ENCODE measurements around the gene BEGAIN. TPM values are rescaled to one million over a fixed set of nuclear protein-coding genes. Genes with fewer than 3 reads are reported as not detected.

The BEGAIN gene
- polyA plus RNA-seq, 2 of the 4 experiments (the other 2 are of a cell fraction) = 1.4 to 3.7 TPM

DNA sequence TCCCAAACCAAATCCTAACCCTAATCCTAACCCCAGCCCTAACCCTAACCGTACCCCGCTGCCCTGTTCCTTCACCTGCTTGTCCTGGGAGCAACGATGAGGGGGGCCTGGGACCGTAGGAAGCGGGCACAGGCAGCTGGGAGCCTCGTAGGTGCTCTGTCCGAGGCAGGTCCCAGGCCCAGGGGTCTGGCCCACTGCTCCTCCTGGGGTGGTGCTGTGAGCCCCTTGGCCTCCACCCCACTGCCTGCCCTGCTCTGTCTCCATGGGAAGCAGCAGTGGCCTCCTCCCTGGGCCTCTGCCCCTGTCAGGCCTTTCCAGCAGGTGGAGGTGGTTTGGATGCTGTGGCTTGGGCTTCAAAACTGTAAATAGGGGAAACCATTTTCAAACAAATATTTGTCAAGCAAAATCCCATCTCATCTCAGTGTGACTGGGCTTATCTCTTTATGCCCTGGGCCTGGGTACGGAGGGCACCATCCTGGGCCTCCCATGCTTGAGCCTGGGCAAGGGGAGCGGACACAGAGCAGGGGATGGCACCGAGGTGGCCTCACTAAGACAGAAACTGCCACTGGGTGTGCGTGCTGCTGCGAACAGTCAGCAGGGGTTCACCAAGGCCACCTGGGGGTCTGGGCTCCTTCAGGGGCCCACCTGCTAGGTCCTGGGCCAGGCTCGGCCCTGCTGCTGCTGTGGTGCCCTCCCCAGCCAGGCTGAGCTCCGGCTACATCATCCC, 3.7 kb upstream of the BEGAIN start:
- no peak overlapping the region for H3K27ac ChIP-seq
- POLR2A ChIA-PET = no interaction called here
- no peak overlapping the region for H3K4me3 ChIP-seq
- H3K4me2 ChIP-seq = no peak overlapping the region
- CTCF ChIA-PET = interaction anchor here (1.2 kb wide), 1 partner anchor 66 kb away, joined by 3 read pairs; no protein-coding TSS in a partner anchor
- FAIRE-seq = no peak
- WGBS (ENCODE audit: missing lambda C conversion rate) = 79% methylated on average over 10 of the region's 14 CpGs
- no peak for DNase-seq (ENCODE audit: low read depth in 1 of 2, low spot score in 1 of 2)
- ATAC-seq = no peak
- H3K4me1 ChIP-seq = peaks cover 10% of the 10 kb centered on the region
- no peak for TF ChIP-seq POLR2A (IDR thresholded peaks at IDR 0.05; ENCODE audit: low read length)
- TF ChIP-seq, protein P1, sequence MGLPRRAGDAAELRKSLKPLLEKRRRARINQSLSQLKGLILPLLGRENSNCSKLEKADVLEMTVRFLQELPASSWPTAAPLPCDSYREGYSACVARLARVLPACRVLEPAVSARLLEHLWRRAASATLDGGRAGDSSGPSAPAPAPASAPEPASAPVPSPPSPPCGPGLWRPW (IDR thresholded peaks at IDR 0.05) = no peak
- TF ChIP-seq ESRRA (IDR thresholded peaks at IDR 0.05; ENCODE audit: borderline replicate concordance, low read length) = no peak
- TF ChIP-seq FOSL2 (IDR thresholded peaks at IDR 0.05) = no peak
- no peak for TF ChIP-seq FOSL2 (CRISPR knock-in tag; IDR thresholded peaks at IDR 0.05)
- no peak for TF ChIP-seq TP53 (CRISPR knock-in tag; IDR thresholded peaks at IDR 0.05)
- TF ChIP-seq, protein P2, sequence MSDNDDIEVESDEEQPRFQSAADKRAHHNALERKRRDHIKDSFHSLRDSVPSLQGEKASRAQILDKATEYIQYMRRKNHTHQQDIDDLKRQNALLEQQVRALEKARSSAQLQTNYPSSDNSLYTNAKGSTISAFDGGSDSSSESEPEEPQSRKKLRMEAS (IDR thresholded peaks at IDR 0.05) = no peak
- no peak for TF ChIP-seq JUNB (IDR thresholded peaks at IDR 0.05)
- H3K9me3 ChIP-seq = no peaks in the 10 kb centered on the region

DNA sequence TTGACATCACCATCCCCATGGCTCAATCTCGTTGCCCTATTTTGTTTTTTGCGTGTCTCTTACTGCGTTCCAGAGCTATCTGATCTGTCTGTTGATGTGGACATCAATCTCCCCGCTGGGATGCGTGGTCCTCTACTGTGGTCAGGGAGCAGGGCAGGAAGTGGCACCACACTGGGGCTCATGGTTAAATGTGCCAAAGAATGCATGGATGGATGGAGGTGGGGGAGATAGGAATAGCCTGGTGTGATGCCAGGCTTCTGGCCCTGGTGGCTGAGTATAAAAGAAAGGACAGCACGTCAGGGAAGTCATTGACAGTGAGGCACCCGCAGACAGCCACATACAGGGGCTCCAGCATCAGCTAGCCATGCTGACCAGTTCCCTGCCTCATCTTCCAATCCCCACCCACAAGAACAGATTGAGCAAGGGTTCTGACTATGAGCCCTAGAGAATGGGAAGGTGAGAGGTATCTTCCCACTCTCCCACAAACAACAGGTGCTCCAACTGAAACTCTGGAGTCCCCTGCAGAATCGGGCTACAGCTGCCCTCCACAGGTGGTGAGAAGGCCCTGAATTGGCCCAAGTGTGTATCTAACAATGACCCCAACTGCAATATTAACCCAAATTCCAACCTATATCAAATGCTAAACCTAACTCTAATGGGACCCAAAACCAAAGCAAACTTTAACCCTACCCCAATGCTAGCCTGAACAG, 2.7 kb upstream of the BEGAIN start:
- no peak for TF ChIP-seq SREBF2 (IDR thresholded peaks at IDR 0.05)
- TF ChIP-seq EHMT2 (IDR thresholded peaks at IDR 0.05; ENCODE audit: low read depth) = no peak
- TF ChIP-seq CHD2 (IDR thresholded peaks at IDR 0.05; ENCODE audit: low read length, partially characterized antibody) = no peak
- no peak for TF ChIP-seq NFE2L2 (conservative IDR thresholded peaks at IDR 0.05; ENCODE audit: low read length)
- TF ChIP-seq HOXB5 (CRISPR knock-in tag; IDR thresholded peaks at IDR 0.05) = no peak
- no peak for TF ChIP-seq RARB (CRISPR knock-in tag; IDR thresholded peaks at IDR 0.05)
- no peak for TF ChIP-seq FOXS1 (CRISPR knock-in tag; IDR thresholded peaks at IDR 0.05)
- TF ChIP-seq HEYL (CRISPR knock-in tag; IDR thresholded peaks at IDR 0.05) = no peak
- DNase-seq (ENCODE audit: low read depth in 1 of 2, low spot score in 1 of 2) (no peak), FAIRE-seq (no peak), ATAC-seq (no peak)
- Histone ChIP-seq H3K4me3 (no peak overlapping the region), H3K4me2 (no peak overlapping the region), H3K9me3 (no peaks in the 10 kb centered on the region), H3K4me1 (peaks cover 10% of the 10 kb centered on the region), H3K27ac (no peak overlapping the region)
- CTCF ChIA-PET = interaction anchor here (2.6 kb wide), 1 partner anchor 56 kb away, joined by 7 read pairs; no protein-coding TSS in a partner anchor
- POLR2A ChIA-PET = no interaction called here
- 87% methylated on average over 8 of the region's 8 CpGs for WGBS (ENCODE audit: missing lambda C conversion rate)

DNA sequence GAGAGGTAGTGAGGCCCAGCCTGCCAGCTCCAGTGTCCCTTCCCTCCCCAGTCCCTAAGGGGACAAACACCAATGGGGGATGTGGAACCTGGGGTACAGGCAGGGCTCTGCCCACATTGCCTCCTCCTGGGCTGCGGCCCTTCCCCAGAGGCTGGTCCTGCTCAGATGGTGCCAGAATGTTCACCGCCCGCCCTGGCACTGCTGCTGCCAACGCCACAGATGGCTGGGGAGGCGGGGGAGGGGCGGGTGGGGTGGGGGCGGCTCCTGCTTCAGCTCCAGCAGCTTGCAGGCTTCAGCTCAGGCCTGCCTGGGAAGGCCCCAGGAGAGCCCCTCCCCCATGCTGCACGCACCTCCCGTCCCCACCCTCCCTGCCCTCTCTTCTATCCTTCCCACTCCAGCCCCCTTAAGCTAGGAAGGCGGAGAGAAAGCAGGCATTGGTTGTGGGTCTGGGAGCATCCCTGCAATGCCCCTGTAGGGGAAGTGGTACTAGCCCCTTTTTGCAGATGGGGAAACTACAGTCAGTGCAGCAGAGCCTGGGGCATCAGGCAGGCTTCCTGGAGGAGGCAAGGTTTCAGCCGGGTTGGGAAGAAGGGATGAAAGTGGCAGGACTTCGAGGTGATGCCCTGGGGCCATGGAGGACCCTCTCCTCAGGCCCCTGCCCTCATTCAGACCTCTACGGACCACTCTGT, 2.0 kb upstream of the BEGAIN start:
- Histone ChIP-seq H3K27ac (no peak overlapping the region), H3K9me3 (no peaks in the 10 kb centered on the region), H3K4me2 (no peak overlapping the region), H3K4me3 (no peak overlapping the region), H3K4me1 (peaks cover 10% of the 10 kb centered on the region)
- peak; percentile 28 for TF ChIP-seq ZFP36 (IDR thresholded peaks at IDR 0.05; ENCODE audit: borderline replicate concordance, partially characterized antibody)
- TF ChIP-seq NPAS2 (CRISPR knock-in tag; IDR thresholded peaks at IDR 0.05; ENCODE audit: borderline replicate concordance) = no peak
- ATAC-seq (no peak), FAIRE-seq (no peak), DNase-seq (ENCODE audit: low read depth in 1 of 2, low spot score in 1 of 2) (no peak)
- WGBS (ENCODE audit: missing lambda C conversion rate) = 78% methylated on average over 4 of the region's 13 CpGs
- POLR2A ChIA-PET = no interaction called here
- CTCF ChIA-PET = interaction anchor here (2.6 kb wide), 1 partner anchor 57 kb away, joined by 7 read pairs; no protein-coding TSS in a partner anchor

DNA sequence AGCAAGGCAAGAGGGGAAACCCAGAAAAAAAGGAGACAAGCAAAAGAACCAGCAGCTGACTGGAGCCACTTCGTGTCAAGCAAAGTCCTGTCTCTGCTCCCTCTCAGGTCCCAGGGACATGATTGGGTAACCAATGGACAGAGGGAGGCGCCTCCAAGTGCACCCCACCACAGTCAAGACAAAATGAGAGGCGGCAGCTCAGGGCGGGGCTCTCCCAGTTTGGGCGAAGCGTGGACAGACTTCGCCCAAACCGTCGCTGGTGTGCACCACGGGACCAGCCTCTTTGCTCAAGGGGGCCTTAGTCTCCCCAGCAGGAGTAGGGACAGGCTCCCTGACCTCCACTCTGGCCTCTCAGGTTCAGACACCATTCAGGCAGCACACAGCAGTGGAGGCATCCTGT, 1.5 kb upstream of the BEGAIN start:
- no peak for DNase-seq (ENCODE audit: low read depth in 1 of 2, low spot score in 1 of 2)
- ATAC-seq = no peak
- TF ChIP-seq SMC3 (IDR thresholded peaks at IDR 0.05) = no peak
- TF ChIP-seq RFX5 (IDR thresholded peaks at IDR 0.05) = no peak
- no peak for TF ChIP-seq RCOR1 (IDR thresholded peaks at IDR 0.05; ENCODE audit: low read depth, low read length)
- no peak for TF ChIP-seq HOXB13 (CRISPR knock-in tag; IDR thresholded peaks at IDR 0.05; ENCODE audit: low read depth)
- TF ChIP-seq, protein P3, sequence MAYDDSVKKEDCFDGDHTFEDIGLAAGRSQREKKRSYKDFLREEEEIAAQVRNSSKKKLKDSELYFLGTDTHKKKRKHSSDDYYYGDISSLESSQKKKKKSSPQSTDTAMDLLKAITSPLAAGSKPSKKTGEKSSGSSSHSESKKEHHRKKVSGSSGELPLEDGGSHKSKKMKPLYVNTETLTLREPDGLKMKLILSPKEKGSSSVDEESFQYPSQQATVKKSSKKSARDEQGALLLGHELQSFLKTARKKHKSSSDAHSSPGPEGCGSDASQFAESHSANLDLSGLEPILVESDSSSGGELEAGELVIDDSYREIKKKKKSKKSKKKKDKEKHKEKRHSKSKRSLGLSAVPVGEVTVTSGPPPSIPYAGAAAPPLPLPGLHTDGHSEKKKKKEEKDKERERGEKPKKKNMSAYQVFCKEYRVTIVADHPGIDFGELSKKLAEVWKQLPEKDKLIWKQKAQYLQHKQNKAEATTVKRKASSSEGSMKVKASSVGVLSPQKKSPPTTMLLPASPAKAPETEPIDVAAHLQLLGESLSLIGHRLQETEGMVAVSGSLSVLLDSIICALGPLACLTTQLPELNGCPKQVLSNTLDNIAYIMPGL (CRISPR knock-in tag; IDR thresholded peaks at IDR 0.05; ENCODE audit: borderline replicate concordance) = no peak
- TF ChIP-seq BHLHE40 (IDR thresholded peaks at IDR 0.05; ENCODE audit: low read depth, low read length) = no peak
- no peak for TF ChIP-seq FOSB (CRISPR knock-in tag; IDR thresholded peaks at IDR 0.05)
- TF ChIP-seq HEYL (CRISPR knock-in tag; IDR thresholded peaks at IDR 0.05) = no peak
- ChIA-PET CTCF (interaction anchor here (2.6 kb wide), 1 partner anchor 57 kb away, joined by 7 read pairs; no protein-coding TSS in a partner anchor), POLR2A (no interaction called here)
- H3K4me2 ChIP-seq = no peak overlapping the region
- WGBS (ENCODE audit: missing lambda C conversion rate) = 87% methylated on average over 9 of the region's 10 CpGs
- H3K4me3 ChIP-seq = no peak overlapping the region
- H3K27ac ChIP-seq = no peak overlapping the region
- peaks cover 10% of the 10 kb centered on the region for H3K4me1 ChIP-seq
- FAIRE-seq = no peak
- H3K9me3 ChIP-seq = no peaks in the 10 kb centered on the region

Measured in A549 (cell line).